GM23248 (cell line): ENCODE results near the gene OR2G2.

Experiments
- EZH2 ChIP-seq: fragments of 200-600 bp; sonication (generic); IDR thresholded peaks from 2 replicates; pipeline ENCODE4 v1.6.1; 2018; ENCODE audit warnings: antibody characterized with exemption, mild to moderate bottlenecking; ENCODE audit not compliant: insufficient read depth, poor library complexity, severe bottlenecking
- EZH2phosphoT487 ChIP-seq: fragments of 200-600 bp; sonication (generic); IDR thresholded peaks from 2 replicates; pipeline ENCODE4 v1.6.1; 2018; ENCODE audit warnings: antibody characterized with exemption, moderate library complexity, mild to moderate bottlenecking, low read depth; ENCODE audit not compliant: insufficient read depth

DNA sequence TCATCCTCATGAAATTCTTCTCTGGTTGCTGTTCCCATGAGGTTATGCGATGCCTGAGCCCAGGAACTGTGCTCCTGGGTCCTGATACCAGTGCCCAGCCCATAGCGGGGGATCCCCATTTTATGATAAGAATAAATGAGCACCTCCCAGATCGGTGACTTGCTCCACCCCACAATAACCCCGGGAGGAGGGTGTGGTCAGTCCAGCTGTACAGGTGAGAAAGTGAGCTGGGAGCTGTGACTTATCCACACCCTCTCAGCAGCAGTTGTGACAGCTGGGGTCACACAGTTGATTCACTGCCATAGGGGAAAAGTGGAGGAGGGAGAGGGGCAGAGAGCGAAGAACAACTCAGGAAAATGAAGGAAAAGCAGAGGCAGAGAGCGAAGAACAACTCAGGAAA is 50.6 kb downstream of the OR2G2 start:
- no peak for TF ChIP-seq EZH2phosphoT487
- TF ChIP-seq EZH2 = no peak
